B cell (primary cell): ENCODE data around the gene MID1. TPM values are rescaled to one million over a fixed set of nuclear protein-coding genes. Genes with fewer than 3 reads are reported as not detected.

ENCODE experiments used
- ATAC-seq: fragments of 200-7000 bp; cut with Tn5 transposase; one replicate; pipeline ENCODE4 v1.10.0; 2021; ENCODE audit warnings: low read depth, mild to moderate bottlenecking, moderate number of reproducible peaks, moderate library complexity
- CTCF ChIA-PET: fragments of 350-600 bp; sonication (Branson Sonifier 250); formaldehyde crosslinking; loops from one replicate; lab custom pipeline; 2021; ENCODE audit warnings: antibody characterized with exemption, inconsistent platforms; lab: Charles Lee
- POLR2A ChIA-PET: fragments of 350-600 bp; sonication (Branson Sonifier 250); formaldehyde crosslinking; loops from one replicate; lab custom pipeline; 2021; ENCODE audit warnings: antibody characterized with exemption; lab: Charles Lee
- DNase-seq: peaks from one replicate; pipeline ENCODE4 v3.0.0; 2013
- H2AFZ ChIP-seq: 2 replicates; pipeline ENCODE4 v1.6.1; 2012; ENCODE audit warnings: mild to moderate bottlenecking, low read depth, low read length; ENCODE audit not compliant: insufficient read depth, poor library complexity, severe bottlenecking
- H3K27ac ChIP-seq, 2 donors: 1 replicate in 1 of 2; 2 replicates in 1 of 2; pipeline ENCODE4 v1.5.1; 2012 to 2013; ENCODE audit warnings: low read length in 2 of 2, mild to moderate bottlenecking in 2 of 2, moderate library complexity in 1 of 2
- H3K27me3 ChIP-seq, 4 experiments: fragments of 200-600 bp in 1 of 4; sonication (generic) in 1 of 4; replicated peaks in 1 of 4; 1 replicate in 2 of 4; 2 replicates in 2 of 4; pipeline versions ENCODE4 v1.6.1 to v1.7.0; 2013 to 2016; ENCODE audit warnings: low read length in 3 of 4, mild to moderate bottlenecking in 2 of 4, mixed read lengths in 1 of 4, moderate library complexity in 1 of 4; ENCODE audit not compliant: insufficient read depth in 4 of 4, control insufficient read depth in 3 of 4; ENCODE audit errors: control extremely low read depth in 1 of 4
- H3K36me3 ChIP-seq, 2 experiments: replicated peaks in 1 of 2; 1 replicate in 1 of 2; 2 replicates in 1 of 2; pipeline versions ENCODE4 v1.6.1 to v1.7.1; 2013; ENCODE audit warnings: low read length in 1 of 2; ENCODE audit not compliant: insufficient read depth in 2 of 2, control insufficient read depth in 1 of 2; ENCODE audit errors: control extremely low read depth in 1 of 2, extremely low read depth in 1 of 2
- H3K4me1 ChIP-seq, 2 donors: fragments of 200-600 bp in 1 of 2; sonication (generic) in 1 of 2; 1 replicate in 1 of 2; 2 replicates in 1 of 2; pipeline versions ENCODE4 v1.5.1 to v1.6.1; 2013 to 2017; ENCODE audit warnings: low read length in 2 of 2; ENCODE audit not compliant: control insufficient read depth in 2 of 2, insufficient read depth in 2 of 2
- H3K4me2 ChIP-seq: replicated peaks from 2 replicates; pipeline ENCODE3; 2012; ENCODE audit warnings: mild to moderate bottlenecking, low read depth, low read length; ENCODE audit not compliant: poor library complexity, severe bottlenecking
- H3K4me3 ChIP-seq, 5 experiments: fragments of 200-600 bp in 1 of 5; sonication (generic) in 1 of 5; 1 replicate in 3 of 5; 2 replicates in 2 of 5; pipeline versions ENCODE4 v1.5.1 to v1.7.0; 2011 to 2016; ENCODE audit warnings: low read length in 4 of 5, mild to moderate bottlenecking in 4 of 5, low read depth in 2 of 5, control low read depth in 1 of 5, moderate library complexity in 1 of 5; ENCODE audit not compliant: insufficient read depth in 1 of 5; ENCODE audit errors: control extremely low read depth in 1 of 5, extremely low read depth in 1 of 5
- H3K79me2 ChIP-seq: fragments of 200-600 bp; sonication (generic); one replicate; pipeline ENCODE4 v1.6.0; 2016; ENCODE audit warnings: low read length; ENCODE audit not compliant: control insufficient read depth, insufficient read depth
- H3K9ac ChIP-seq: fragments of 200-600 bp; sonication (generic); 2 replicates; pipeline ENCODE4 v1.6.1; 2017; ENCODE audit warnings: mild to moderate bottlenecking, low read length, moderate library complexity
- H3K9me3 ChIP-seq, 3 donors: one replicate each; pipeline versions ENCODE4 v1.6.1 to v1.7.1; 2013; ENCODE audit warnings: low read length in 2 of 3; ENCODE audit not compliant: control insufficient read depth in 2 of 3, insufficient read depth in 1 of 3; ENCODE audit errors: control extremely low read depth in 1 of 3
- H4K20me1 ChIP-seq: 2 replicates; pipeline ENCODE4 v1.6.0; 2012; ENCODE audit warnings: mild to moderate bottlenecking, low read length; ENCODE audit not compliant: insufficient read depth, control insufficient read depth, poor library complexity, severe bottlenecking
- H3K27ac Mint-ChIP-seq: one replicate; pipeline ENCODE4 v1.8.0; 2021; ENCODE audit warnings: mixed read lengths
- H3K27me3 Mint-ChIP-seq: one replicate; pipeline ENCODE4 v1.8.0; 2021; ENCODE audit warnings: mixed read lengths
- H3K4me1 Mint-ChIP-seq: one replicate; pipeline ENCODE4 v1.8.0; 2021; ENCODE audit warnings: mixed read lengths
- H3K4me3 Mint-ChIP-seq: one replicate; pipeline ENCODE4 v1.8.0; 2021; ENCODE audit warnings: mixed read lengths
- H3K9me3 Mint-ChIP-seq: one replicate; pipeline ENCODE4 v1.8.0; 2022; ENCODE audit warnings: mixed read lengths; ENCODE audit not compliant: insufficient read depth
- CTCF ChIP-seq: fragments of 200-600 bp; IDR thresholded peaks from one replicate; pipeline ENCODE4 v1.8.0; 2022; ENCODE audit warnings: antibody characterized with exemption, mild to moderate bottlenecking
- EZH2 ChIP-seq: IDR thresholded peaks from 2 replicates; pipeline ENCODE4 v1.6.1; 2012; ENCODE audit warnings: borderline replicate concordance, low read depth, mild to moderate bottlenecking, moderate library complexity, low read length; ENCODE audit not compliant: insufficient read depth, poor library complexity, severe bottlenecking
- WGBS: methylation state at CpG from one replicate; pipeline ENCODE4 v1.1.5; 2013; ENCODE audit warnings: missing lambda C conversion rate; ENCODE audit not compliant: insufficient coverage; 5-methylcytosine and 5-hydroxymethylcytosine counted together
- intact Hi-C: fragments of 100-400 bp; cut with micrococcal nuclease; formaldehyde crosslinking; loops from one replicate; pipeline ENCODE4 v1.10.0; 2022
- polyA plus RNA-seq: library from polyadenylated mRNA; depleted of rRNA; stranded (reverse); fragments of >200 nt; gene quantifications from 2 replicates; pipeline ENCODE4 v1.2.3, GENCODE V29; 2012
- total RNA-seq, 2 donors: library from RNA; stranded (reverse); fragments of 120-200 nt in 1 of 2; gene quantifications; 1 replicate in 1 of 2; 2 replicates in 1 of 2; pipeline versions ENCODE4 v1.2.3 to v1.2.4, GENCODE V29; 2013 to 2022

The MID1 gene
- total and polyA plus RNA-seq, 2 donors (not counting 1 experiment from before 2014, with no cell fraction given) = 0.15 to 0.44 TPM

GRCh38 chrX:10612215-10612614, 8.2 kb downstream of the MID1 start:
- WGBS = no CpG with 5 or more reads among the region's 4 CpGs

More at GRCh38 chrX:10612215-10612614, 8.2 kb downstream of the MID1 start:
- intact Hi-C loops = loop anchor here (10.0 kb wide), 1 partner anchor 113 kb away; no protein-coding TSS in a partner anchor
- Mint-ChIP-seq H3K9me3 (no peaks in the 10 kb centered on the region), H3K27ac (no peak overlapping the region), H3K4me1 (peaks cover 3% of the 10 kb centered on the region), H3K27me3 (peaks cover 6% of the 10 kb centered on the region), H3K4me3 (no peak overlapping the region)
- H3K4me1 ChIP-seq = no peaks in the 10 kb centered on the region
- H3K9ac ChIP-seq = no peak overlapping the region
- H3K79me2 ChIP-seq = no peaks in the 10 kb centered on the region
- H3K4me2 ChIP-seq = no peak overlapping the region
- H2AFZ ChIP-seq = no peak overlapping the region
- ChIA-PET CTCF (no interaction called here), POLR2A (no interaction called here)
- H3K4me3 ChIP-seq = no peak overlapping the region
- H3K9me3 ChIP-seq = no peaks in the 10 kb centered on the region
- H3K27me3 ChIP-seq = peaks cover 0 to 16% (median 7%) of the 10 kb centered on the region in 4 experiments
- TF ChIP-seq CTCF = no peak
- TF ChIP-seq EZH2 = no peak
- no peak overlapping the region for H3K27ac ChIP-seq
- DNase-seq = no peak
- no peaks in the 10 kb centered on the region for H4K20me1 ChIP-seq
- no peaks in the 10 kb centered on the region for H3K36me3 ChIP-seq
- ATAC-seq = no peak
